ENCODE measurements around the gene TPST2. TPM values are rescaled to one million over a fixed set of nuclear protein-coding genes. Genes with fewer than 3 reads are reported as not detected.

Gene TPST2
- total RNA-seq, 1 experiment from 2014 or later: 50.1 TPM

GRCh38 chr22:26492220-26492619 is 97.7 kb downstream of the TPST2 start:
- Histone ChIP-seq H3T11ph (ENCODE audit: low read length) (no peak overlapping the region), H2BK5ac (ENCODE audit: insufficient read length, low read length) (no peak overlapping the region), H3K79me1 (ENCODE audit: insufficient read depth, low read depth, low read length, poor library complexity, severe bottlenecking) (no peaks in the 10 kb centered on the region), H2BK20ac (ENCODE audit: low read depth, low read length, poor library complexity, severe bottlenecking) (no peak overlapping the region), H4K8ac (replicated peaks; ENCODE audit: insufficient read length, low read depth, low read length) (no peak overlapping the region), H4K20me1 (ENCODE audit: control insufficient read depth, insufficient read depth, insufficient read length) (no peaks in the 10 kb centered on the region), H4K91ac (ENCODE audit: insufficient read length, low read depth, low read length) (no peak overlapping the region), H3K9ac (ENCODE audit: extremely low read depth, insufficient read length, low read length) (no peak overlapping the region), H2BK15ac (ENCODE audit: low read depth, low read length) (no peak overlapping the region), H2AK5ac (ENCODE audit: insufficient read length, low read length) (no peak overlapping the region), H3K18ac (ENCODE audit: insufficient read length, low read depth, low read length) (no peak overlapping the region), H4K5ac (ENCODE audit: insufficient read length, low read depth, low read length) (no peak overlapping the region), H2AFZ (ENCODE audit: low read length) (no peak overlapping the region), H3K4me1 (ENCODE audit: insufficient read depth, low read length) (no peaks in the 10 kb centered on the region), H3K4me2 (ENCODE audit: insufficient read depth, insufficient read length, low read length) (no peak overlapping the region), H2BK120ac (ENCODE audit: low read depth, low read length, poor library complexity, severe bottlenecking) (no peak overlapping the region), H3K27ac (ENCODE audit: insufficient read length, low read depth, low read length) (no peak overlapping the region), H2BK12ac (ENCODE audit: insufficient read length, low read depth, low read length) (no peak overlapping the region), H3K23me2 (ENCODE audit: insufficient read length, low read depth, low read length, poor library complexity, severe bottlenecking) (no peaks in the 10 kb centered on the region), H3K79me2 (ENCODE audit: insufficient read depth, low read length) (no peaks in the 10 kb centered on the region), H3K23ac (ENCODE audit: insufficient read length, low read depth, low read length) (no peak overlapping the region), H3K4ac (ENCODE audit: low read depth, low read length) (no peak overlapping the region), H3K9me3 (ENCODE audit: control insufficient read depth, low read depth, low read length) (no peaks in the 10 kb centered on the region), H3K27me3 (ENCODE audit: insufficient read depth, low read length) (no peaks in the 10 kb centered on the region), H3K56ac (ENCODE audit: insufficient read length, low read depth, low read length) (no peak overlapping the region), H3K14ac (ENCODE audit: insufficient read depth, low read length) (no peak overlapping the region)
- Mint-ChIP-seq H3K27ac (no peak overlapping the region), H3K4me3 (no peak overlapping the region), H3K4me1 (no peaks in the 10 kb centered on the region), H3K36me3 (ENCODE audit: insufficient read depth in 1 of 3, low read depth in 3 of 3) (peaks cover 38 to 92% (median 79%) of the 10 kb centered on the region in 3 experiments; a peak in 6 of 7 replicates), H3K9me3 (no peaks in the 10 kb centered on the region), H3K27me3 (ENCODE audit: low read depth) (no peaks in the 10 kb centered on the region)
- no peak for DNase-seq
- no CpG with 5 or more reads among the region's 9 CpGs for WGBS (ENCODE audit: extremely low coverage, insufficient read length, low lambda C conversion rate)
- TF ChIP-seq CTCF (conservative IDR thresholded peaks at IDR 0.05): no peak

All from H9 (cell line).